ENCODE measurements around the gene GLIPR2. TPM values are rescaled to one million over a fixed set of nuclear protein-coding genes. Genes with fewer than 3 reads are reported as not detected.

Gene GLIPR2
- total RNA-seq, 2 donors from 2014 or later, result 26.0 to 33.3 TPM

GRCh38 chr9:36140086-36141084, 3.9 kb downstream of the GLIPR2 start:
- intact Hi-C loops (cut with DNase I, micrococcal nuclease), result no loop called here
- DNase-seq (no peak), ATAC-seq (no peak)

DNA sequence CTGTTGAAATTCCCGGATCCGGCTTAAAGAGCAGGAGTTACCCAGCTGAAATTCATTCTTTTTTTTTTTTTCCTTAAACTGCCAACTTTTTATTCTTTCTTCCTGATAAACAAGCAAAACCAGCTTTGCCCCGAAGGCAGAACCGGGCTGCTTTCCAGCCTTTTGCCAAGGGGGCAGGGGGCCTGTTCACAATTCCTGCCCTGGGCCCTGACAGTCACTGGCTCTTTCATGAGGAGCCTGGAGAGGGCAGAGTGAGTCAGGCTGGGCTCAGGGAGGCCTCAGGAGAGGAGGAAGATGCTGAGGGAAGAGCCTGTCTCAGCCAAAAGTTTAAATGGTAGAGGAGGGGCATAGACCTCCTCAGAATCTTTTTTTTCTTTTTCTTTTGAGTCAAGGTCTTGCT, 4.8 kb downstream of the GLIPR2 start:
- intact Hi-C loops (cut with DNase I, micrococcal nuclease), result no loop called here
- no peak for ATAC-seq
- DNase-seq, result no peak

DNA sequence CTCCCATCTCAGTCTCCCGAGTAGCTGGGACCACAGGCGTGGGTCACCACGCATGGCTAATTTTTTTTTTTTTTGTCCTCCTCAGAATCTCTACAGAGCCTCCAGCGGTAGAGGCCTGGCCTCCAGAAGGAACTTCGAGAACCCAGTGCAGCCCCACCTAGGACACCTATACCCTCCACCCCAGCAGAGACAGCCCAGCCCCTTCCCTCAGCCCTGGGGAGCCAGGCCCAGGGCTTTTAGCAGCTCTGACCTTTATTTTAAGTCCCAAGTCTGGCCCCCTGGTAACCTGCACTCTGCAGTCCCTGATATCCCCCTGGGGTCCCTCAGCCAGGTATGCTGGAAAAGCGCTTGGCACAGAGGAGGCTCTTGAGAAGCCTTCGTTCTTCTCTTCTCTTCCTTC, 5.2 kb downstream of the GLIPR2 start:
- intact Hi-C loops (cut with DNase I, micrococcal nuclease), result no loop called here
- DNase-seq (no peak), ATAC-seq (no peak)

DNA sequence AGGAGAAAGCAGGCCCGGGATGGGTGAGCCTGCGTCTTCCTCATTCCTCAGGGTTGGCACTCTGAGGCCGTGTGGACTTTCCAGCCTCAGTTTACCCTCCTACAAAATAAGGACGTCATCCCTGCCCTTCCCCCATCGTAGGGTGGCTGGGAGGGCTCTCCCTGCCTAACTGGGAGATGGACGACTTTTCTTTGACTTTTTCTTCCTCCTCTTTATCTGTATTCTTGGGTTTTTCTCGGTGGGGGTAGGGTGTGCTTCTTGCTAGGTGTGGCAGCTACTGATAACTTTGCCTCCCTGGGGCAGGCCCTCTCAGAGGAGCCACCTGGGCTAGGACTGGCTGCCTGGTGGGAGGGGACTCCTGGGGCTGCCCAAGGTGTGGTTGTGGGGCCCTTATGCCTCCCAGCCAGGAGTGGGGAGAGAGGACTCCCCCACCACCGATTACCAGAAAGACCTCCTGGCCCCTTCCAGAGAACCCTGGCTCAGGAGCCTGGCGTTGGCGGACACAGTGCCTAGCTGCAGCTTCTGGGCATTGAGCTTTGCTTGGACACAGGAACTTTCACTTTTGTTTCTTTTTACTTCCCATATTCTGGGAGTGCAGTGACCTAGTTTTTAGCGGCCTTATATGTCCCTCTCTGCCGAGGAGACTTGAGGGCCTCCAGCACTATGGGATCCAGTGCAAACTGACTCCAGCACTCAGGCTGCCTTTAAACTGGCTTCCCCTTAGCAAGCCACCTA, 6.1 kb downstream of the GLIPR2 start:
- intact Hi-C loops (cut with DNase I, micrococcal nuclease), result no loop called here
- peak; percentile 88 for ATAC-seq
- DNase-seq, result peak in 1 of 2 donors; percentile 57

GRCh38 chr9:36143245-36143641, 6.7 kb downstream of the GLIPR2 start:
- DNase-seq (no peak), ATAC-seq (no peak)
- intact Hi-C loops (cut with DNase I, micrococcal nuclease), result no loop called here

DNA sequence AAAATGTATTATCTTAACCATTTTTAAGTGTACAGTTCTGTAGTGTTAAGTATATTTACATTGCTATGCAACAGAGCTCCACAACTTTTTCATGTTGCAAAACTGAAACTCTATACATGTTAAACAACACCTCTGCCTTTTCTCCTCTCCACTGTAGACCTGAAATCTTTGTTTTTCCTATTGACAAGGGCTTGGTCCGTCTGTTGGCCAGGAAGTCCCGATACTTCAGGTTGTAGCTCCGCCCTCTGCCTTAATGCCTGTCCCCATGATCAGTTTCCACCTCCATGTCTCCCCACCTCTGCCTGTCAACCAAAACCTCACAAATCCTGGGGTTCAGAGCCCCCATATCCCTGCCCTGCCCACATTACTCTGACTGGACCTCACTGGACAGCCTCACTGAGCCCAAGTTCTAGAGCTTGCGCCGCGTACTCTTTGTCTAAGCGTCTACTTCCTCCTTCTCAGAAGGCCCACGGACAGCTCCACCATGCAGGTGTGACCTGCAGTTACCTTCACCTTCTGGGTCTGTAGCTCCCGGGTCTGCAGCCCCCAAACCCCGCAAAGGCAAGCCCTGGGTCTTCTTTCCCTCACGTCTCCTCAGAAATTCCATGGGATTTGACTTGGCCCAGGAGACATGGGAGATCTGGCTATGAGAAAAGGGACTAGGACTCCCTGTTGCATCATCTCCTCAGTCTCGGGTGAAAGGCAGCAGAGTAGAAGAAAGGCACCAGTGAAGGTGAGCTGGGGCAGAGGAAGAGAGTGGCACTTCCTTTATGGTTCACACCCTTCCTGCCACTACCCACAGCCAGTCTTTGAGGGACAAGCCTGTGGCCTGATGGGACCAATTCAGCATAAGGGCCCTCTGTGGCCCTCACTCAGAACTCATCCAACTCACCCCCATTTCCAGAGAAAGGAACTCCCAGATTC, 8.0 kb downstream of the GLIPR2 start:
- intact Hi-C loops (cut with DNase I, micrococcal nuclease), result no loop called here
- no peak for DNase-seq
- ATAC-seq, result no peak

DNA sequence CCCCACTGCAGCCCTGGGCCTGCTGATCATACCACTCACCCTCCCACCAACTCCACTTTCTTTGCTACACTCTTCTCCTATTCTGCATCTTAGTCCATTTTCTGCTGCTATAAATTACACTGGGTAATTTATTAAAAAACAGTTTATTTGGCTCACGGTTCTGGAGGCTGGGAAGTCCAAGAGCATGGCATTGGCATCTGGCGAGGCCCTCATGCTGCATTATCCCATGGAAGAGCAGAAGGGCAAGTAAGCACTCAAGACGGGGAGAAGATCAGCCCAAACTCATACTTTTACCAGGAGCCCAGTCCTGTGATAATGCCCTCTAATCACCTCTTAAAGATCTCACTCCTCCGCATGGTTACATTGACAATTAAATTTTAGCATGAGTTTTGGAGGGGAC, 9.4 kb downstream of the GLIPR2 start:
- intact Hi-C loops (cut with DNase I, micrococcal nuclease), result no loop called here
- no peak for DNase-seq
- ATAC-seq, result no peak

- no peak for DNase-seq
- ATAC-seq, result no peak
- intact Hi-C loops (cut with DNase I, micrococcal nuclease), result no loop called here
Measured at GRCh38 chr9:36146651-36147050, 10.1 kb downstream of the GLIPR2 start.

GRCh38 chr9:36147441-36148175, 11.1 kb downstream of the GLIPR2 start:
- intact Hi-C loops (cut with DNase I, micrococcal nuclease), result no loop called here
- ATAC-seq, result no peak
- no peak for DNase-seq

- peak; percentile 90 to 96 for DNase-seq
- ATAC-seq, result peak; percentile 44
- intact Hi-C loops (cut with DNase I, micrococcal nuclease), result no loop called here
Measured at GRCh38 chr9:36148311-36149051, 11.9 kb downstream of the GLIPR2 start.

DNA sequence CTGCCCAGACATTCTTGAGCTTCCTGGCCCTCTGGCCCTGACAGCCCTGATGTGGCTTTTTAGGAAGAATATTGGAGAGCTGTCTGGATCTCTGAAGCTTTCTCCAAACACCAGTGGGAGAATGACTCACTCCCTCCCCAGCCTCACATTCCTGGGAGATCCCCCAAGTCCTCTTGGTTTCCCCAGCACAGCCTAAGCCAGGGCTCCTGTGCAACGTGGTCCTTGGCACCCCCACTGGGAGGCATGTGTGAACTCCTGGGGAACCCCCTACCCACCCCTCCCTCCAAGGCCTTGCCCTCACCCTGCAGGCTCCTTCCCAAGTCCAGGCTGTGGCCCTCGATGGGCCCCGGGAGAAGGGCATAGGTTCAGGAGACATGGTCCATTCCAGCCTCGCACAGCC, 12.7 kb downstream of the GLIPR2 start:
- no peak for DNase-seq
- intact Hi-C loops (cut with DNase I, micrococcal nuclease), result no loop called here
- ATAC-seq, result no peak

- no peak for DNase-seq
- intact Hi-C loops (cut with DNase I, micrococcal nuclease), result no loop called here
Measured at GRCh38 chr9:36150574-36151315, 14.2 kb downstream of the GLIPR2 start.

GRCh38 chr9:36151316-36152210, 15.0 kb downstream of the GLIPR2 start:
- DNase-seq (peak; percentile 67 to 80), ATAC-seq (peak; percentile 49)
- intact Hi-C loops (cut with DNase I, micrococcal nuclease), result no loop called here

More at GRCh38 chr9:36150574-36151315, 14.2 kb downstream of the GLIPR2 start:
- ATAC-seq, result no peak

DNA sequence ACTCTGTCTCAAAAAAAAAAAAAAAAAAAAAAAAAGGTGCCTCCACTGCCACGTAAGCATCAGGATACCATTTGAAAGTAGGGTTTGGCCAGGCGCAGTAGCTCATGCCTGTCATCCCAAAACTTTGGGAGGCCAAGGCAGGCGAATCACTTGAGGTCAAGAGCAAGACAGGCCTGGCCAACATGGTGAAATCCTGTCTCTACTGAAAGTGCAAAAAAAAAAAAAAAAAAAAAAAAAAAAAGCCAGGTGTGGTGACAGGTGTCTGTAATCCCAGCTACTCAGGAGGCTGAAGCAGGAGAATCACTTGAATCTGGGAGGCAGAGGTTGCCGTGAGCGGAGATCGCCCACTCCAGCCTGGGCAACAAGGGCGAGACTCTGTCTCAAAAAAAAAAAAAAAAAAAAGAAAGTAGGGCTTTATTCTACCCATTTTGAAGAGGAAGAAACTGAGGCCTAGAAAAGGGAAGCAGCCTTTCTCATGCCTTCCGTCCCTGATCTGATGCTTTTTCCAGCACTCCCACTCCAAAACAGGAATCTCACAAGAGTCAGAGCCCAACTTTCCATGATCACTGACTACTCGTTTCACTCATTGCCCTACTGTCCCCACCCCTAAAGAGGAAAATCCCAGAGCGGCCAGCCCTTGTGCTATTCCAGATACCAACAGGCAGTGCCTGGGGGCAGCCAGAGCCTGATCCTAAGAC, 16.4 kb downstream of the GLIPR2 start:
- ATAC-seq (no peak), DNase-seq (no peak)
- intact Hi-C loops (cut with DNase I, micrococcal nuclease), result no loop called here

DNA sequence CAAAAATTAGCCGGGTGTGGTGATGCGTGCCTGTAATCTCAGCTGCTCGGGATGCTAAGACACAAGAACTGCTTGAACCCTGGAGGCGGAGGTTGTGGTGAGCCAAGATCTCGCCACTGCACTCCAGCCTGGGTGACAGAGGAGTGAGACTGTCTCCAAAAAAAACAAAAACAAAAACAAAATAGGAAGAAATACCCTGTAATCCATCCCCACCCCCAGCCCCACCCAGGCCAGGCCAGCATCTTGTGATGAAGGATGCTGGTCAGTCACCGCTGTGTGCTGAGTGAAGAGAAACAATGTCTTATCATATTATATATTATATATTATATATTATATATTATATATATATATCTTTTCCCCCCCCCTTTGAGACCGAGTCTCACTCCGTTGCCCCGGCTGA, 17.2 kb downstream of the GLIPR2 start:
- DNase-seq (no peak), ATAC-seq (no peak)
- intact Hi-C loops (cut with DNase I, micrococcal nuclease), result no loop called here
